Prostate gland (tissue), 2 donors: ENCODE measurements around the gene PPARA. TPM values are rescaled to one million over a fixed set of nuclear protein-coding genes. Genes with fewer than 3 reads are reported as not detected.

Experiments used
- DNase-seq: peaks from one replicate; pipeline ENCODE4 v3.0.0-alpha.2; 2019; ENCODE audit warnings: low spot score
- H3K27ac ChIP-seq, 2 donors: fragments of 200-600 bp; sonication (generic); 2 replicates each; pipeline ENCODE4 v1.5.1; 2017 to 2019
- H3K27me3 ChIP-seq: fragments of 200-600 bp; sonication (generic); replicated peaks from 2 replicates; pipeline ENCODE4 v1.5.1; 2019; ENCODE audit not compliant: insufficient read depth
- H3K36me3 ChIP-seq, 2 donors: fragments of 200-600 bp; sonication (generic); 1 replicate in 1 of 2; 2 replicates in 1 of 2; pipeline versions ENCODE4 v1.5.1 to v1.8.1; 2017 to 2019
- H3K4me1 ChIP-seq: fragments of 200-600 bp; sonication (generic); replicated peaks from 2 replicates; pipeline ENCODE4 v1.5.1; 2019
- H3K4me3 ChIP-seq, 2 donors: fragments of 200-600 bp; sonication (generic); 2 replicates each; pipeline ENCODE4 v1.5.1; 2017 to 2019
- H3K9me3 ChIP-seq: fragments of 200-600 bp; sonication (generic); 2 replicates; pipeline ENCODE4 v1.5.1; 2017
- CTCF ChIP-seq, 4 experiments: fragments of 200-600 bp in 2 of 4; fragments of 450-650 bp in 2 of 4; sonication (generic) in 2 of 4; IDR thresholded peaks; 1 replicate in 3 of 4; 2 replicates in 1 of 4; pipeline ENCODE4 v1.5.1; 2016 to 2019; ENCODE audit warnings: antibody characterized with exemption in 4 of 4, mild to moderate bottlenecking in 2 of 4, moderate library complexity in 2 of 4
- POLR2A ChIP-seq: fragments of 450-650 bp; IDR thresholded peaks from one replicate; pipeline ENCODE4 v1.6.1; 2016; ENCODE audit warnings: antibody characterized with exemption, mild to moderate bottlenecking
- POLR2AphosphoS5 ChIP-seq: sonication (generic); formaldehyde crosslinking; IDR thresholded peaks from one replicate; pipeline ENCODE4 v1.6.1; 2017; ENCODE audit warnings: antibody characterized with exemption
- WGBS: methylation state at CpG from one replicate; pipeline ENCODE4 v1.1.5; 2018; 5-methylcytosine and 5-hydroxymethylcytosine counted together
- intact Hi-C: fragments of 100-400 bp; cut with DNase I; formaldehyde crosslinking; loops from one replicate; pipeline ENCODE4 v1.14.2; 2022
- total RNA-seq, 2 donors: library from RNA; depleted of rRNA; stranded (reverse); fragments of >200 nt; gene quantifications; one replicate each; pipeline ENCODE4 v1.1.0, GENCODE V29; 2016

PPARA gene
- total RNA-seq, 2 donors from 2014 or later, result 21.2 to 27.3 TPM

- Histone ChIP-seq H3K27me3 (no peaks in the 10 kb centered on the region), H3K9me3 (no peaks in the 10 kb centered on the region), H3K4me1 (no peaks in the 10 kb centered on the region), H3K27ac (no peak overlapping the region), H3K4me3 (no peak overlapping the region), H3K36me3 (no peaks in the 10 kb centered on the region)
- DNase-seq, result no peak
- 92% methylated on average over 9 of the region's 9 CpGs for WGBS
- TF ChIP-seq POLR2A (no peak), CTCF (IDR thresholded peaks at IDR 0.05) (no peak), POLR2AphosphoS5 (no peak)
- intact Hi-C loops, result no loop called here
Observed at GRCh38 chr22:46176508-46177003, 26.2 kb downstream of the PPARA start.

GRCh38 chr22:46178755-46179505 lies 28.6 kb downstream of the PPARA start:
- H3K27ac ChIP-seq, result no peak overlapping the region
- H3K27me3 ChIP-seq, result no peaks in the 10 kb centered on the region
- no peaks in the 10 kb centered on the region for H3K9me3 ChIP-seq
- no peak for TF ChIP-seq CTCF (IDR thresholded peaks at IDR 0.05)
- no peak for TF ChIP-seq POLR2A
- TF ChIP-seq POLR2AphosphoS5, result peak; percentile 32
- H3K4me1 ChIP-seq, result no peaks in the 10 kb centered on the region
- intact Hi-C loops, result no loop called here
- H3K4me3 ChIP-seq, result no peak overlapping the region
- no peaks in the 10 kb centered on the region for H3K36me3 ChIP-seq
- no peak for DNase-seq
- WGBS, result 57% methylated on average over 4 of the region's 4 CpGs

- 95% methylated on average over 1 of the region's 1 CpG for WGBS
- Histone ChIP-seq H3K36me3 (no peaks in the 10 kb centered on the region), H3K4me1 (no peaks in the 10 kb centered on the region), H3K27me3 (no peaks in the 10 kb centered on the region), H3K27ac (no peak overlapping the region), H3K4me3 (no peak overlapping the region), H3K9me3 (no peaks in the 10 kb centered on the region)
- DNase-seq, result no peak
- no peak for TF ChIP-seq POLR2A
- TF ChIP-seq POLR2AphosphoS5, result no peak
- no peak for TF ChIP-seq CTCF (IDR thresholded peaks at IDR 0.05)
- intact Hi-C loops, result no loop called here
Observed at GRCh38 chr22:46179748-46180147, 29.4 kb downstream of the PPARA start.

- WGBS, result 97% methylated on average over 12 of the region's 12 CpGs
- intact Hi-C loops, result no loop called here
- no peak overlapping the region for H3K27ac ChIP-seq
- no peak for DNase-seq
- H3K4me3 ChIP-seq, result no peak overlapping the region
- no peaks in the 10 kb centered on the region for H3K9me3 ChIP-seq
- H3K4me1 ChIP-seq, result no peaks in the 10 kb centered on the region
- no peaks in the 10 kb centered on the region for H3K27me3 ChIP-seq
- no peak for TF ChIP-seq POLR2A
- TF ChIP-seq CTCF (IDR thresholded peaks at IDR 0.05), result no peak
- no peak for TF ChIP-seq POLR2AphosphoS5
- no peaks in the 10 kb centered on the region for H3K36me3 ChIP-seq
Observed at GRCh38 chr22:46180370-46181137, 30.2 kb downstream of the PPARA start.
